SK-N-DZ (cell line): Measurements from ENCODE around the gene ARPC1B. TPM values are rescaled to one million over a fixed set of nuclear protein-coding genes. Genes with fewer than 3 reads are reported as not detected.
"Not testable (repeated sequence)": the region's sequence is repeated elsewhere in the genome, so short reads cannot be mapped to it uniquely, and the experiment has no call there.

Source experiments
- DNase-seq: peaks from one replicate; pipeline ENCODE4 v3.0.0-alpha.2; 2015; ENCODE audit warnings: low spot score
- polyA plus RNA-seq, 2 experiments: library from polyadenylated mRNA; depleted of rRNA; stranded (reverse); fragments of >200 nt; gene quantifications; 2 replicates each; pipeline ENCODE4 v1.2.3, GENCODE V29; 2014

ARPC1B gene
- 66.4 and 80.1 TPM in 2 replicates for polyA plus RNA-seq (2014; cell fraction: cytosol; rRNA removed)
- 52.1 and 61.5 TPM in 2 replicates for polyA plus RNA-seq (2014; cell fraction: nucleus; rRNA removed)

GRCh38 chr7:99374111-99375064 is at the start of gene ARPC1B:
Gene ARPC1B (plus strand): TSS chr7:99374730. CDS start chr7:99385715, 10,985 bp downstream.
- peak; percentile 63 for DNase-seq

GRCh38 chr7:99325001-99325493 is 49.5 kb upstream of the ARPC1B start:
- DNase-seq: no peak

GRCh38 chr7:99325592-99326407 is 48.7 kb upstream of the ARPC1B start, which contains the start of gene ARPC1A:
Gene ARPC1A (plus strand): TSS chr7:99325898. CDS start chr7:99333354, 7,456 bp downstream.
- DNase-seq: peak; percentile 90

- DNase-seq: no peak
Measured at GRCh38 chr7:99326408-99326782, 48.1 kb upstream of the ARPC1B start.

- DNase-seq: not testable (repeated sequence)
Measured at GRCh38 chr7:99330314-99330961, 44.1 kb upstream of the ARPC1B start.

GRCh38 chr7:99331002-99331401 is 43.5 kb upstream of the ARPC1B start:
- DNase-seq: no peak

GRCh38 chr7:99339595-99339994 is 34.9 kb upstream of the ARPC1B start:
- no peak for DNase-seq

- DNase-seq: no peak
Measured at GRCh38 chr7:99340659-99341058, 33.9 kb upstream of the ARPC1B start.

GRCh38 chr7:99344061-99344647 is 30.4 kb upstream of the ARPC1B start:
- DNase-seq: no peak

- DNase-seq: not testable (repeated sequence)
Measured at GRCh38 chr7:99350641-99351040, 23.9 kb upstream of the ARPC1B start.

GRCh38 chr7:99352247-99352646 is 22.3 kb upstream of the ARPC1B start:
- DNase-seq: no peak

- no peak for DNase-seq
Measured at GRCh38 chr7:99355098-99355497, 19.4 kb upstream of the ARPC1B start.

GRCh38 chr7:99357701-99358490 is 16.6 kb upstream of the ARPC1B start:
- DNase-seq: no peak

GRCh38 chr7:99358521-99358920 is 16.0 kb upstream of the ARPC1B start:
- not testable (repeated sequence) for DNase-seq

GRCh38 chr7:99359465-99360154 is 14.9 kb upstream of the ARPC1B start:
- no peak for DNase-seq

GRCh38 chr7:99362801-99363200 is 11.7 kb upstream of the ARPC1B start:
- DNase-seq: no peak

- DNase-seq: no peak
Measured at GRCh38 chr7:99363286-99363685, 11.2 kb upstream of the ARPC1B start.

- peak; percentile 28 for DNase-seq
Measured at GRCh38 chr7:99365318-99366141, 9.0 kb upstream of the ARPC1B start.

- DNase-seq: no peak
Measured at GRCh38 chr7:99366646-99367045, 7.9 kb upstream of the ARPC1B start.
